ENCODE measurements around the gene CGA.

Gene CGA

GRCh38 chr6:87092435-87092834, 2.5 kb downstream of the CGA start:
- Histone ChIP-seq H3K9ac (no peak overlapping the region), H3K4me1 (no peaks in the 10 kb centered on the region), H3K4me2 (no peak overlapping the region), H4K20me1 (no peaks in the 10 kb centered on the region), H3K9me3 (no peaks in the 10 kb centered on the region), H3K27ac (no peak overlapping the region), H3K36me3 (no peaks in the 10 kb centered on the region), H3K27me3 (no peaks in the 10 kb centered on the region), H3K4me3 (no peak overlapping the region)
- no peak for TF ChIP-seq Cebpa-rat (IDR thresholded peaks at IDR 0.05)

- H3K27ac ChIP-seq, result no peak overlapping the region
- H3K9ac ChIP-seq, result no peak overlapping the region
- H3K4me3 ChIP-seq, result no peak overlapping the region
- H3K4me1 ChIP-seq, result no peaks in the 10 kb centered on the region
- no peak for TF ChIP-seq Cebpa-rat (IDR thresholded peaks at IDR 0.05)
- H4K20me1 ChIP-seq, result no peaks in the 10 kb centered on the region
- no peaks in the 10 kb centered on the region for H3K9me3 ChIP-seq
- H3K36me3 ChIP-seq, result no peaks in the 10 kb centered on the region
- H3K27me3 ChIP-seq, result no peaks in the 10 kb centered on the region
- no peak overlapping the region for H3K4me2 ChIP-seq
Observed at GRCh38 chr6:87089135-87089534, 5.8 kb downstream of the CGA start.

- Histone ChIP-seq H3K9me3 (no peaks in the 10 kb centered on the region), H3K27me3 (no peaks in the 10 kb centered on the region), H3K4me1 (no peaks in the 10 kb centered on the region), H3K4me2 (no peak overlapping the region), H3K36me3 (no peaks in the 10 kb centered on the region), H3K9ac (no peak overlapping the region), H4K20me1 (no peaks in the 10 kb centered on the region), H3K4me3 (no peak overlapping the region), H3K27ac (no peak overlapping the region)
- no peak for TF ChIP-seq Cebpa-rat (IDR thresholded peaks at IDR 0.05)
Observed at GRCh38 chr6:87088076-87088475, 6.8 kb downstream of the CGA start.

- Histone ChIP-seq H3K27ac (no peak overlapping the region), H3K4me1 (no peaks in the 10 kb centered on the region), H3K9me3 (no peaks in the 10 kb centered on the region), H4K20me1 (no peaks in the 10 kb centered on the region), H3K27me3 (no peaks in the 10 kb centered on the region), H3K4me3 (no peak overlapping the region), H3K36me3 (no peaks in the 10 kb centered on the region), H3K9ac (no peak overlapping the region), H3K4me2 (no peak overlapping the region)
- TF ChIP-seq Cebpa-rat (IDR thresholded peaks at IDR 0.05), result no peak
Observed at GRCh38 chr6:87082160-87082721, 12.7 kb downstream of the CGA start.

- H3K4me3 ChIP-seq, result no peak overlapping the region
- H3K27me3 ChIP-seq, result no peaks in the 10 kb centered on the region
- no peak overlapping the region for H3K27ac ChIP-seq
- no peaks in the 10 kb centered on the region for H3K4me1 ChIP-seq
- H3K9ac ChIP-seq, result no peak overlapping the region
- H4K20me1 ChIP-seq, result no peaks in the 10 kb centered on the region
- TF ChIP-seq Cebpa-rat (IDR thresholded peaks at IDR 0.05), result no peak
- H3K4me2 ChIP-seq, result no peak overlapping the region
- no peaks in the 10 kb centered on the region for H3K36me3 ChIP-seq
- H3K9me3 ChIP-seq, result no peaks in the 10 kb centered on the region
Observed at GRCh38 chr6:87078983-87079616, 15.8 kb downstream of the CGA start.

GRCh38 chr6:87075168-87075567, 19.7 kb downstream of the CGA start:
- no peaks in the 10 kb centered on the region for H3K36me3 ChIP-seq

GRCh38 chr6:87074101-87074621, 20.7 kb downstream of the CGA start:
- H4K20me1 ChIP-seq, result no peaks in the 10 kb centered on the region

More at GRCh38 chr6:87075168-87075567, 19.7 kb downstream of the CGA start:
- Histone ChIP-seq H3K27ac (no peak overlapping the region), H3K9me3 (no peaks in the 10 kb centered on the region), H3K9ac (no peak overlapping the region), H3K4me1 (no peaks in the 10 kb centered on the region), H3K27me3 (no peaks in the 10 kb centered on the region), H3K4me2 (no peak overlapping the region), H4K20me1 (no peaks in the 10 kb centered on the region), H3K4me3 (no peak overlapping the region)
- no peak for TF ChIP-seq Cebpa-rat (IDR thresholded peaks at IDR 0.05)

GRCh38 chr6:87071683-87072082, 23.2 kb downstream of the CGA start:
- H3K36me3 ChIP-seq, result no peaks in the 10 kb centered on the region
- no peaks in the 10 kb centered on the region for H3K9me3 ChIP-seq
- no peak overlapping the region for H3K4me2 ChIP-seq
- no peaks in the 10 kb centered on the region for H3K27me3 ChIP-seq
- no peaks in the 10 kb centered on the region for H4K20me1 ChIP-seq
- no peaks in the 10 kb centered on the region for H3K4me1 ChIP-seq
- no peak overlapping the region for H3K27ac ChIP-seq
- no peak overlapping the region for H3K4me3 ChIP-seq
- H3K9ac ChIP-seq, result no peak overlapping the region
- TF ChIP-seq Cebpa-rat (IDR thresholded peaks at IDR 0.05), result no peak

More at GRCh38 chr6:87074101-87074621, 20.7 kb downstream of the CGA start:
- no peaks in the 10 kb centered on the region for H3K36me3 ChIP-seq
- H3K27ac ChIP-seq, result no peak overlapping the region
- H3K27me3 ChIP-seq, result no peaks in the 10 kb centered on the region
- H3K9ac ChIP-seq, result no peak overlapping the region
- H3K4me3 ChIP-seq, result no peak overlapping the region
- H3K4me2 ChIP-seq, result no peak overlapping the region
- no peaks in the 10 kb centered on the region for H3K9me3 ChIP-seq
- TF ChIP-seq Cebpa-rat (IDR thresholded peaks at IDR 0.05), result no peak
- no peaks in the 10 kb centered on the region for H3K4me1 ChIP-seq

GRCh38 chr6:87070741-87071140, 24.2 kb downstream of the CGA start:
- Histone ChIP-seq H3K36me3 (no peaks in the 10 kb centered on the region), H3K27ac (no peak overlapping the region), H3K4me2 (no peak overlapping the region), H3K27me3 (no peaks in the 10 kb centered on the region), H4K20me1 (no peaks in the 10 kb centered on the region), H3K4me1 (no peaks in the 10 kb centered on the region), H3K9me3 (no peaks in the 10 kb centered on the region), H3K9ac (no peak overlapping the region), H3K4me3 (no peak overlapping the region)
- TF ChIP-seq Cebpa-rat (IDR thresholded peaks at IDR 0.05), result no peak

- Histone ChIP-seq H3K4me2 (no peak overlapping the region), H3K9ac (no peak overlapping the region), H3K27ac (no peak overlapping the region), H3K27me3 (no peaks in the 10 kb centered on the region), H4K20me1 (no peaks in the 10 kb centered on the region), H3K36me3 (no peaks in the 10 kb centered on the region), H3K9me3 (no peaks in the 10 kb centered on the region), H3K4me1 (no peaks in the 10 kb centered on the region), H3K4me3 (no peak overlapping the region)
- TF ChIP-seq Cebpa-rat (IDR thresholded peaks at IDR 0.05), result no peak
Observed at GRCh38 chr6:87068795-87069194, 26.1 kb downstream of the CGA start.
